ENCODE measurements around the gene CTPS2.

Gene CTPS2

DNA sequence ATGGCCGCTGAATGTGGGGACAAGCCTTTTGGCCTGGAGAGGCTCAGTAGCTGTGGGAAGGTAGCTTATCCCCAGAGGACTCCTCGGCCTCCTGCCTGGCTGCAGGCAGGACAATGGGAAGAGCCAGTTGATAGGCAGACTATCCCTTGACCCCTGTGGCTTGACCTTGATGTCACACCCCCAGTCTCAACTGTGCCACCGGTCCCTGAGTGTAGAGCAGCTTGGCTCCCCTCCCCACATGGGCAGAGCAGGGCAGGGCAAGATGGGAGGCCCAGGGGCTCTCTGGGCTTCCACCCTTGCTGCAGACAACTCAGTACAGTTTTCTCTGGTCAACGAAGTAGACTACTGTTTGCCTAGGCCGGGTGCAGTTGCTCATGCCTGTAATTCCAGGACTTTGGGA, 32.6 kb upstream of the CTPS2 start:
- H3K36me3 ChIP-seq (ENCODE audit: insufficient read depth, low read length) = peaks cover 60% of the 10 kb centered on the region

DNA sequence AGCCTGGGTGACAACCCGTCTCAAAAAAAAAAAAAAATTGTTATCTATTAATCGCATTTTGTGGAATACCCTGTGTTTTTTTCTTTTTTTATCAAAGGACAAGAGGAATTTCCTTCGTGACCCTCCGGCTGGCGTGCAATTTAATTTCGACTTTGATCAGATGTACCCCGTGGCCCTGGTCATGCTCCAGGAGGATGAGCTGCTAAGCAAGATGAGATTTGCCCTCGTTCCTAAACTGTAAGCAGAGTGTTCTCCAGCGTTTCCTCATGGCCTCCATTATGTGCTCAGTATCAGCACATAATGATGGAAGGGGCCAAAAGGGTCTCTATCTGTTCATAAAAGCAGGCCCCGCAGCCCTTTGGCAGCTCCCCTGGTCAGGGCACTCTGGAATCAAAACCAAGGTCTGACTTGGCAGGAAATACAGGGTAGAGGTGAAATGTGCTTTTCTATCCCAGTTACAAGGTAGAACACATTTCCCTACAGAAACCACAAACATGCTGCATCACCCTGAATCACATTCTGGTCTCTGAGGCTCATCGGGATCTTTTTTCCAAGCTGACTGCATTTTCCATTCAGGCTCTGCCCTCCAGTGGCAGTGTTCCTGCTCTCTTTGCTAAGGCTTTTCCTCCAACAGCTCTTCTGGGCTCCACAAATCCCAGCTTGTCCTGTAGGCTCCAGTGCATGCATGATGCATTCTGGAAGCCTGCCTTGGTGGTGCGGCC, 31.3 kb upstream of the CTPS2 start:
- H3K4me1 ChIP-seq (ENCODE audit: insufficient read depth, low read length, severe bottlenecking) = no peaks in the 10 kb centered on the region
- H3K36me3 ChIP-seq (ENCODE audit: insufficient read depth, low read length) = peaks cover 56% of the 10 kb centered on the region
- no peaks in the 10 kb centered on the region for H3K27me3 ChIP-seq (ENCODE audit: insufficient read depth, low read length)
- no peak overlapping the region for H3K4me2 ChIP-seq (ENCODE audit: low read length)
- no peaks in the 10 kb centered on the region for H3K9me3 ChIP-seq (ENCODE audit: low read length)
- no peak overlapping the region for H3K9ac ChIP-seq (ENCODE audit: low read length)
- no peaks in the 10 kb centered on the region for H3F3A ChIP-seq (ENCODE audit: insufficient read depth, low read length)
- no peaks in the 10 kb centered on the region for H3K79me2 ChIP-seq (ENCODE audit: insufficient read depth, low read length)
- H2AFZ ChIP-seq (ENCODE audit: low read length) = no peak overlapping the region
- H3K4me3 ChIP-seq (ENCODE audit: low read depth, low read length, poor library complexity, severe bottlenecking) = no peak overlapping the region
- no peak for TF ChIP-seq EZH2 (IDR thresholded peaks at IDR 0.05; ENCODE audit: borderline replicate concordance, low read length)
- TF ChIP-seq, protein P1, sequence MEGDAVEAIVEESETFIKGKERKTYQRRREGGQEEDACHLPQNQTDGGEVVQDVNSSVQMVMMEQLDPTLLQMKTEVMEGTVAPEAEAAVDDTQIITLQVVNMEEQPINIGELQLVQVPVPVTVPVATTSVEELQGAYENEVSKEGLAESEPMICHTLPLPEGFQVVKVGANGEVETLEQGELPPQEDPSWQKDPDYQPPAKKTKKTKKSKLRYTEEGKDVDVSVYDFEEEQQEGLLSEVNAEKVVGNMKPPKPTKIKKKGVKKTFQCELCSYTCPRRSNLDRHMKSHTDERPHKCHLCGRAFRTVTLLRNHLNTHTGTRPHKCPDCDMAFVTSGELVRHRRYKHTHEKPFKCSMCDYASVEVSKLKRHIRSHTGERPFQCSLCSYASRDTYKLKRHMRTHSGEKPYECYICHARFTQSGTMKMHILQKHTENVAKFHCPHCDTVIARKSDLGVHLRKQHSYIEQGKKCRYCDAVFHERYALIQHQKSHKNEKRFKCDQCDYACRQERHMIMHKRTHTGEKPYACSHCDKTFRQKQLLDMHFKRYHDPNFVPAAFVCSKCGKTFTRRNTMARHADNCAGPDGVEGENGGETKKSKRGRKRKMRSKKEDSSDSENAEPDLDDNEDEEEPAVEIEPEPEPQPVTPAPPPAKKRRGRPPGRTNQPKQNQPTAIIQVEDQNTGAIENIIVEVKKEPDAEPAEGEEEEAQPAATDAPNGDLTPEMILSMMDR (IDR thresholded peaks at IDR 0.05; ENCODE audit: low read length) = no peak
- no peak overlapping the region for H3K27ac ChIP-seq (ENCODE audit: low read depth, low read length, poor library complexity, severe bottlenecking)
- no peaks in the 10 kb centered on the region for H4K20me1 ChIP-seq (ENCODE audit: insufficient read depth, low read length)
- H3K9me2 ChIP-seq (ENCODE audit: low read depth, low read length) = no peaks in the 10 kb centered on the region

More for the DNA sequence above, 32.6 kb upstream of the CTPS2 start:
- Histone ChIP-seq H3K9me2 (ENCODE audit: low read depth, low read length) (no peaks in the 10 kb centered on the region), H3K9me3 (ENCODE audit: low read length) (no peaks in the 10 kb centered on the region), H2AFZ (ENCODE audit: low read length) (no peak overlapping the region), H3K27me3 (ENCODE audit: insufficient read depth, low read length) (no peaks in the 10 kb centered on the region), H3K79me2 (ENCODE audit: insufficient read depth, low read length) (no peaks in the 10 kb centered on the region), H3K27ac (ENCODE audit: low read depth, low read length, poor library complexity, severe bottlenecking) (no peak overlapping the region), H3K4me2 (ENCODE audit: low read length) (no peak overlapping the region), H3F3A (ENCODE audit: insufficient read depth, low read length) (no peaks in the 10 kb centered on the region), H3K4me3 (ENCODE audit: low read depth, low read length, poor library complexity, severe bottlenecking) (no peak overlapping the region), H3K9ac (ENCODE audit: low read length) (no peak overlapping the region), H3K4me1 (ENCODE audit: insufficient read depth, low read length, severe bottlenecking) (no peaks in the 10 kb centered on the region), H4K20me1 (ENCODE audit: insufficient read depth, low read length) (no peaks in the 10 kb centered on the region)
- no peak for TF ChIP-seq EZH2 (IDR thresholded peaks at IDR 0.05; ENCODE audit: borderline replicate concordance, low read length)
- TF ChIP-seq, protein P1 (IDR thresholded peaks at IDR 0.05; ENCODE audit: low read length) = no peak

DNA sequence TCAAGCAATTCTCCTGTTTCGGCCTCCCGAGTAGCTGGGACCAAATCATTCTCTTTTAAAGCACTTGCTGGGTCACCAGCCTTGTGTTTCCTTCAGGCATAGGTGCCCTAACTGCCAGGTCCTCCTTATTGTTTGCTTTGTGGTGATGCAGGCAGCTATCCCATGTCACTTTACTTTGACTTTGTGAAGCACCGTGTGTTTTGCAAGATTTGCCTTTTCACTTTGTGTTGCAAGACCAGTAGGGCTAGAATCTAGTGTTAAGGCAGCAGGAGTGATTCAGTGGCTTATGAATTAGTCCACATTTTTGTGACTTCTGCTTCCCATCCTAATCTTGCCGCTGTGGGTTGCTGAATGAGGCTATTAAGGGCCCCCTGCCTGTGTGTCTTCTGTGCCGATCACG, 27.1 kb upstream of the CTPS2 start:
- Histone ChIP-seq H3K9me3 (ENCODE audit: low read length) (no peaks in the 10 kb centered on the region), H3K4me2 (ENCODE audit: low read length) (no peak overlapping the region), H3K27me3 (ENCODE audit: insufficient read depth, low read length) (no peaks in the 10 kb centered on the region), H4K20me1 (ENCODE audit: insufficient read depth, low read length) (no peaks in the 10 kb centered on the region), H2AFZ (ENCODE audit: low read length) (no peak overlapping the region), H3F3A (ENCODE audit: insufficient read depth, low read length) (no peaks in the 10 kb centered on the region), H3K4me3 (ENCODE audit: low read depth, low read length, poor library complexity, severe bottlenecking) (no peak overlapping the region), H3K79me2 (ENCODE audit: insufficient read depth, low read length) (no peaks in the 10 kb centered on the region), H3K36me3 (ENCODE audit: insufficient read depth, low read length) (peaks cover 58% of the 10 kb centered on the region), H3K9ac (ENCODE audit: low read length) (no peak overlapping the region), H3K27ac (ENCODE audit: low read depth, low read length, poor library complexity, severe bottlenecking) (no peak overlapping the region), H3K9me2 (ENCODE audit: low read depth, low read length) (no peaks in the 10 kb centered on the region), H3K4me1 (ENCODE audit: insufficient read depth, low read length, severe bottlenecking) (no peaks in the 10 kb centered on the region)
- TF ChIP-seq, protein P1 (IDR thresholded peaks at IDR 0.05; ENCODE audit: low read length) = no peak
- no peak for TF ChIP-seq EZH2 (IDR thresholded peaks at IDR 0.05; ENCODE audit: borderline replicate concordance, low read length)

Measured in OCI-LY1 (cell line).